Tibial nerve (tissue), 3 donors: Measurements from ENCODE around the gene ERBB4.

Experiments
- CTCF ChIP-seq, 5 experiments: fragments of 200-600 bp in 3 of 5; fragments of 450-650 bp in 2 of 5; sonication (generic) in 3 of 5; IDR thresholded peaks; one replicate each; pipeline ENCODE4 v1.5.1; 2016 to 2019; ENCODE audit warnings: antibody characterized with exemption in 5 of 5, mild to moderate bottlenecking in 3 of 5, moderate library complexity in 2 of 5
- POLR2A ChIP-seq, 2 donors: fragments of 450-650 bp; IDR thresholded peaks; one replicate each; pipeline ENCODE4 v1.6.1; 2017; ENCODE audit warnings: antibody characterized with exemption in 2 of 2, mild to moderate bottlenecking in 2 of 2, moderate library complexity in 2 of 2

- no peak for TF ChIP-seq CTCF (IDR thresholded peaks at IDR 0.05)
- no peak for TF ChIP-seq POLR2A (IDR thresholded peaks at IDR 0.05)
Observed at GRCh38 chr2:212223696-212224095, 314.9 kb downstream of the ERBB4 start.
